HG03439 (cell line): ENCODE results near the gene LEMD1.

ENCODE experiments used
- ATAC-seq: cut with Tn5 transposase; IDR thresholded peaks from one replicate; pipeline ENCODE4 v1.9.1; 2021; ENCODE audit warnings: mild to moderate bottlenecking, moderate library complexity; ENCODE audit not compliant: unreplicated experiment

LEMD1 gene

GRCh38 chr1:205421798-205422197 lies at the start of gene LEMD1:
Gene LEMD1, minus strand, starts transcription at chr1:205422056. Its CDS starts 1,520 bp downstream, at chr1:205420536.
- ATAC-seq, result no peak

- ATAC-seq, result no peak
These were observed 48.3 kb upstream of the LEMD1 start for GRCh38 chr1:205470131-205470530.

GRCh38 chr1:205466595-205467220 lies 44.9 kb upstream of the LEMD1 start:
- no peak for ATAC-seq

GRCh38 chr1:205465392-205465791 lies 43.5 kb upstream of the LEMD1 start:
- ATAC-seq, result no peak

- no peak for ATAC-seq
These were observed 37.1 kb upstream of the LEMD1 start for GRCh38 chr1:205458777-205459566.

GRCh38 chr1:205456868-205457745 lies 35.3 kb upstream of the LEMD1 start:
- ATAC-seq, result no peak

GRCh38 chr1:205456383-205456867 lies 34.6 kb upstream of the LEMD1 start:
- ATAC-seq, result no peak

GRCh38 chr1:205455581-205456382 lies 33.9 kb upstream of the LEMD1 start, which contains the start of gene BLACAT1:
Gene BLACAT1, minus strand, starts transcription at chr1:205456045.
- no peak for ATAC-seq

GRCh38 chr1:205454903-205455335 lies 33.1 kb upstream of the LEMD1 start:
- ATAC-seq, result no peak

- ATAC-seq, result no peak
These were observed 31.6 kb upstream of the LEMD1 start for GRCh38 chr1:205453466-205453865.

- ATAC-seq, result no peak
These were observed 31.1 kb upstream of the LEMD1 start for GRCh38 chr1:205452933-205453332.

GRCh38 chr1:205452364-205452763 lies 30.5 kb upstream of the LEMD1 start:
- ATAC-seq, result no peak

GRCh38 chr1:205451759-205452164 lies 29.9 kb upstream of the LEMD1 start:
- ATAC-seq, result no peak

- no peak for ATAC-seq
These were observed 29.3 kb upstream of the LEMD1 start for GRCh38 chr1:205451202-205451601.

- ATAC-seq, result no peak
These were observed 28.6 kb upstream of the LEMD1 start for GRCh38 chr1:205450448-205450847.

GRCh38 chr1:205449750-205450443 lies 28.0 kb upstream of the LEMD1 start:
- no peak for ATAC-seq

- no peak for ATAC-seq
These were observed 27.4 kb upstream of the LEMD1 start for GRCh38 chr1:205449254-205449749.

GRCh38 chr1:205448540-205449253 lies 26.8 kb upstream of the LEMD1 start:
- no peak for ATAC-seq
